GM20431 (cell line): ENCODE measurements around the gene ERBB4.
"Not testable (repeated sequence)": the region's sequence is repeated elsewhere in the genome, so short reads cannot be mapped to it uniquely, and the experiment has no call there.

Source experiments
- in situ Hi-C: fragments of 300-500 bp; cut with MseI, MboI; formaldehyde crosslinking; loops from one replicate; pipeline ENCODE4 v1.15.0; 2020; ENCODE audit warnings: low sequenced_read_pairs; ENCODE audit not compliant: unreplicated experiment

Gene ERBB4

GRCh38 chr2:211598238-211598637 is 940.4 kb downstream of the ERBB4 start:
- in situ Hi-C loops = no loop called here

- in situ Hi-C loops = not testable (repeated sequence)
These were observed 946.6 kb downstream of the ERBB4 start for GRCh38 chr2:211592006-211592405.

GRCh38 chr2:211591426-211591825 is 947.2 kb downstream of the ERBB4 start:
- in situ Hi-C loops = no loop called here

- in situ Hi-C loops = no loop called here
These were observed 970.2 kb downstream of the ERBB4 start for GRCh38 chr2:211568439-211568838.

- in situ Hi-C loops = no loop called here
These were observed 974.2 kb downstream of the ERBB4 start for GRCh38 chr2:211564441-211564840.

- in situ Hi-C loops = no loop called here
These were observed 993.0 kb downstream of the ERBB4 start for GRCh38 chr2:211545582-211545981.

- in situ Hi-C loops = no loop called here
These were observed 1004.0 kb downstream of the ERBB4 start for GRCh38 chr2:211534632-211535031.

GRCh38 chr2:211524248-211524647 is 1014.4 kb downstream of the ERBB4 start:
- in situ Hi-C loops = not testable (repeated sequence)

- in situ Hi-C loops = no loop called here
These were observed 1022.1 kb downstream of the ERBB4 start for GRCh38 chr2:211516537-211516936.

GRCh38 chr2:211514049-211514448 is 1024.6 kb downstream of the ERBB4 start:
- in situ Hi-C loops = no loop called here

GRCh38 chr2:211513446-211513845 is 1025.2 kb downstream of the ERBB4 start:
- in situ Hi-C loops = no loop called here

GRCh38 chr2:211512806-211513205 is 1025.8 kb downstream of the ERBB4 start:
- in situ Hi-C loops = no loop called here

- in situ Hi-C loops = no loop called here
These were observed 1034.7 kb downstream of the ERBB4 start for GRCh38 chr2:211503856-211504255.

GRCh38 chr2:211503198-211503597 is 1035.4 kb downstream of the ERBB4 start:
- in situ Hi-C loops = no loop called here

- in situ Hi-C loops = no loop called here
These were observed 1039.9 kb downstream of the ERBB4 start for GRCh38 chr2:211498551-211499205.

GRCh38 chr2:211495339-211495738 is 1043.3 kb downstream of the ERBB4 start:
- in situ Hi-C loops = no loop called here

GRCh38 chr2:211494536-211494935 is 1044.1 kb downstream of the ERBB4 start:
- in situ Hi-C loops = no loop called here

GRCh38 chr2:211494085-211494484 is 1044.5 kb downstream of the ERBB4 start:
- in situ Hi-C loops = no loop called here

GRCh38 chr2:211487733-211488132 is 1050.9 kb downstream of the ERBB4 start:
- in situ Hi-C loops = no loop called here

GRCh38 chr2:211479536-211480150 is 1059.0 kb downstream of the ERBB4 start:
- in situ Hi-C loops = no loop called here

GRCh38 chr2:211477537-211478275 is 1060.9 kb downstream of the ERBB4 start:
- in situ Hi-C loops = no loop called here
